Stimulated activated CD4-positive, alpha-beta T cell treated with anti-CD3 and anti-CD28 coated beads, TNF-alpha, amount 100 ng/mL, for 1 hour (primary cell): Measurements from ENCODE around the gene TNFRSF1A.
"Not testable (repeated sequence)": the region's sequence is repeated elsewhere in the genome, so short reads cannot be mapped to it uniquely, and the experiment has no call there.

Source experiments
- DNase-seq, 3 donors: peaks; one replicate each; pipeline ENCODE4 v3.0.0-alpha.2; 2020; ENCODE audit warnings: low read depth in 3 of 3, low spot score in 1 of 3

The TNFRSF1A gene

DNA sequence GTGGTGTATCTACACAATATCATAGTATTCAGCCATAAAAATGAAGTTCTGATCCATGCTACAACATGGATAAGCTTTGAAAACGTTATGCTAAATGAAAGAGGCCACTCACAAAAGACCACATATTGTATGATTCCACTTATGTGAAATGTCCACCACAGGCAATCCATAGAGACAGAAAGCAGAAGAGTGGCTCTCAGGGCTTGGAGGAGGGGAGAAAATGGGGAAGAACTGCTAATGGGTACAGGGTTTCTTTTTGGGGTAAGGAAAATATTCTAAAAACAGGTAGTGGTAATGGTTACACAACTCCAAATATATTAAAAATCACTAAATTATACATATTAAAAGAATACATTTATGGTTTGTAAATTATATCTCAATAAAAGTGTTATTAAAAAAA, 17.0 kb upstream of the TNFRSF1A start:
- no peak for DNase-seq

- no peak for DNase-seq
These were observed 14.5 kb upstream of the TNFRSF1A start for GRCh38 chr12:6356374-6356820.

GRCh38 chr12:6355491-6356373, 13.9 kb upstream of the TNFRSF1A start:
- DNase-seq: no peak

DNA sequence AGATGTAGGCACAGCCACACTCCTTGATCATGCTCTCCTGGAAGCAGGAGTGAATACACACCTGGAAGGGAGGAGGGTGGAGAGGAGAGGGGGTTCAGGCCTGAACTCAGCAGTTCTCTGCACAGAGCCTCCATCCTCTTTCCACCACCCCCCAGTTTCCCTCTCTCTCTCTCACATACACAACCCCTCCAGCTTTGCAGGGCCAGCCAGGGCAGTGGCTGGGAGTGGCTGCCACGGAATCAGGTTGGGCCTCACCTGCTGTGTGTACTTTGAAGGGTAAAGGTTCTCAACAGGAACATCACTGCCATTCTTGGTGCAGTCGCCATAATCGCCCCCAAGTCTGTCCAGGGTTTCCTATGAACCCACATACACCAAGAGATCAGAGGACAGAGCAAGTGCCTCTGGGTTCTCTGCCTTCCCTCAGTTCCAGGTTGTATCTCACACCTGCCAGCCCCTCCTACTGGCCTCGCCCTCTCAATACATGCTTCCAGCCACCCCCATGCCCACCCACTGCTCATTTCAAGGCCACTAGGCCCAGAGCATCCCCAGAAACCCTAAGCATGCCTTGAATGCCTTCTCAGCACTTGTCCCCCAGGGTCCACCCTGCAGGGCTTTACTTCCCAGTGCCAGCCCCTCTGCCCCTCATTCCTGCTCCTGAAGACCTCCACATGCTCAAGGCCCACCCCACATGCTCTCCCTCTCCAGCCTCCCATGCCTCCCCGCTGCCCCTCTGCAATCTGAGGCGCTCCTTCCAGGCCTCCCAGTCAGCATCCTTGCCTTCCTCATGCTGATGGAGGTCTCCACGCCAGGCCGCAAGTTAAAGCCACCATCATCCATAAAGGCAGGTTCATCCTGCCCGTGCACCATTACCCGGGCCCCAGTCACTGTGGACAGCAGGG, 12.9 kb upstream of the TNFRSF1A start:
- no peak for DNase-seq

- no peak for DNase-seq
These were observed 10.6 kb upstream of the TNFRSF1A start for GRCh38 chr12:6352193-6353173.

DNA sequence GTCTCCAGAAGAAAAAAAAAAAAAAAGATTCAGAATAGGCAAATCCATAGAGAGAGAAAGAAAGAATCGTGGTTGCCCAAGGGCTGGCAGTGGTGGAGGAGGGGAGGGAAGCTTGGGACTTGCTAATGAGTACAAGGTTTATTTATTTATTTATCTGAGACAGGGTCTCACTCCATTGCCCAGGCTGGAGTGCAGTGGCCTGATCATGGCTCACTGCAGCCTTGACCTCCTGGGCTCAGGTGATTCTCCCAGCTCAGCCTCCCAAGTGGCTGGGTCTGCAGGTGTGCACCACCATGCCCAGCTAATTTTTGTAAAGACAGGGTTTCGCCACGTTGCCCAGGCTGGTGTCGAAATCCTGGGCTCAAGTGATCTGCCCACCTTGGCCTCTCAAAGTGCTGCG, 9.7 kb upstream of the TNFRSF1A start:
- no peak for DNase-seq

DNA sequence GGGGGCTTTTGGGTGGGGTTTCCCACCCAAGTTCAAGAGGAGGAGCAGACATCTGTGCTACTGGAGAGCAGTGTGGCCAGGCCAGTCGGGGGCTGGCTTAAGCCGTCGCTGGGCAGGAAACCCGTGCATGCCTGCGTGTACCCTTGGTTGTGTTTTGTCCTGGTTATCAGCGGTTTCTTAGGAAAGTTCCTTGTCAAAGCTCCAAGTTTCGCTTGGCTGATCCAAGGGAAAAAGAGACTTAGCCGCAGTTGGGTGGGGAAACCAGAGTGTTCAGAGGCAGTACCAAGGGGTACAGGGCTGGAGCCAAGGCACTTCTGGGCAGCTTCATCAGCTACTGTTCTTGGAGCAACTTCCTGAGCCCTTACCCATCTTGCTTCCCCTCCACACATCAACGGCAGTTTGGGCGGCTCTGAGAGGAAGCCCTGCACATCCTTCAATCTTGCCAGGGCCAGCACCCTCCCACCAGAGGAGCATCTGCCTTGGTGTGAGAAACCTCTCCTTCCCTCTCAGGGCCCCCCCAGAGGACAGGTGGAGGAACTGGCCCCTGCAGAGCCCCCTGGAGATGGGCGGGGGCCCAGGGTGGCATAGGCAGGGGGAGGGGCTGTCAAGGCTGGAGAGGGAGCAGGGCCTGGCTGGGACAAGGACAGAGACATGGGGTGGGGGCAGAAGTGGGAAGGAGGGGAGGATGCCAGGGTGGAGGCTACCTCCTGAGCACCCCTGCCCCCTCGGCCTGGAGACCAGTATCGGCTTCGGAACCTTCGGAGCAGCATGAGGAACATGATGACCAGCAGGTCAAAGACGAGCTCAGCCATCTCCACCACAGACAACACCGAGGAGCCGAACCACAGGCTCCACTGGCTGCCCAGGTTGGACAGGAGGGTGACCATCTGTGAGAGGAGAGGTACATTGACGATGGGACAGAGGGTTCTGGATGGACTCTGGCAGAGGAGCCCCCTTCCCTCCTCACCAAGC, 5.8 kb upstream of the TNFRSF1A start:
- no peak for DNase-seq

DNA sequence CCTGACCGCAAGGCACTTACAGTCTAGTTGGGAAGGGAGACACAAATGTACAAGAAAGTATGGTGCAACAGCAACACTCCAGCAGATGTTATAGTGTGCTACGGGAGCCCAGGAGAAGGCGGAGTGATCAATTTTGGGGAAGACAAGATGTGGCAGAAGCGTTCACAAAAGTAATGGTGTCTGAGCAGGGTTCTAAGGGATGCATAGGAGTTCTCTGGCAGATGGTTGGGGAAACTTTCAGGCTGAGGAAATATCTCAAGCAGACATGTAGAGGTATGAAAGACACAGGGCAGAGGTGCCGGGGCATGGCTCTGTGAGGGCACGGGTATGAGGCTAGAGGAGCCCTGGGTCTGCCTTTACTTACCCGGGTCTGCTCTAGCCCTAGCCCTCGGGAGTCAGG, 5.1 kb upstream of the TNFRSF1A start:
- DNase-seq: no peak

- DNase-seq: no peak
These were observed 4.5 kb upstream of the TNFRSF1A start for GRCh38 chr12:6346235-6346832.

- no peak for DNase-seq
These were observed 3.6 kb upstream of the TNFRSF1A start for GRCh38 chr12:6345319-6346091.

- not testable (repeated sequence) for DNase-seq
These were observed 2.3 kb upstream of the TNFRSF1A start for GRCh38 chr12:6344101-6344660.

GRCh38 chr12:6343518-6343917, 1.6 kb upstream of the TNFRSF1A start:
- no peak for DNase-seq

DNA sequence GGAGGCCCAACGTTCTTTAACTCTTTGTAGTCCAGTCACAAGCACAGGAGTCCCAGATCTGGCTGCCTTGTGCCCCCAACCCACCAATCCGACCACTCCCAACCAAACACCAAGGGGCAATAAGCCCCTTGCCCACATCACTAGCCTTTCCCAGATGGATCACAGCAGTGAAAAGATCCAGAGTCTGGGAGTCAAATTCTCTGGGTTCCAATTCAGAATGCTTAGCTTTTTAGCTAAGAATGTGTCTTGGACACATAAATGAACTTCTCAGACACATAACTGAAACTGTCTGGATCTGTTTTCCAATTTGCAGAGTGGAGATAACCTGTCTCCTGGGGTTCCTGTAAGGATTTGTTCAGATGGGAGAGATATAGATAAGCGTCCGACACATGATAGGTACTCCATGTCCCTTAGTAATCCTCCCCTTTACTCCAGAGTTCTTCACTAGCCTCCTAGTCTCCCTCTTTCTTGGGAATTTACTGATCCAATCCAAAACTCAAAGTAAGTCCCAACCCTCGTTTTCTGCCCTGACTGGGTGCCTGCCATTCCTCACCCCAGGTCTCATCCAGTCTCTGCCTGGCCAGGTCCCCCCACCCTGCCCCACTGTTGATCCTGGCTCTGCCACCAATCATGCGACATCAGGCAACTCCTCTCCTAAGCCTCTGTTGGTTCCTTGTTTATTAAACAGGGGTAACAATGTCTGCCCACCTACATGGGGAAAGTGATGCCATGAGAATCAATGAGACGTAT, 439 bp upstream of the TNFRSF1A start:
- DNase-seq: no peak

GRCh38 chr12:6340745-6341416, 995 bp downstream of the TNFRSF1A start:
- DNase-seq: no peak

DNA sequence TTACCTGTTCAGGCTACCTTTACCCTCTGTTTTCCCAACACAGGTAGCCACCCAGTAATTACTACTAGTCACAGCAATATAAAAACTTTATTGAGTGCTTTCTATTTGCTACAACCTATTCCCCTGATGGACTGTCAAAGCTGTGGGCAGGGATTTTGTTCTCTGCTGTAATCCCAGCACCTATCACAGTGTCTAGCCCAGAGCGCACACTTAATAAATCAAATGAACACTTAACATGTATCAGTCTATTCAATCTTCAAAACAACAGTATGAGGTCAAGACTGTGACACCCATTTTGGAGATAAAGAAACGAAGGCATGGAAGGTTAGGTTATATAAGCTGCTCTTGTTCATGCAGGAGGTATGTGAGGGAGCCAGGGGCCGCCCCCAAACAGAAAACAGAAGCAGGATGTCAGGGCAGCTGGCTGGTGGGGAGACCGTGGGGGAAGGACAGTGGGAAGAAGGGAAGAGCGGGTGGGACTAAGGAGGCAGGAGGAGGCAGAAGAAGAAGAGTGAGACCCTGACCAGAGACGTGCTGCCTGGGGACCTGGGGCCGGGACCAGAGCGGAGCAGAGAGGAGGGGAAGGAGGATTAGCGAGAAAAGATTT, 1.7 kb downstream of the TNFRSF1A start:
- DNase-seq: no peak

DNA sequence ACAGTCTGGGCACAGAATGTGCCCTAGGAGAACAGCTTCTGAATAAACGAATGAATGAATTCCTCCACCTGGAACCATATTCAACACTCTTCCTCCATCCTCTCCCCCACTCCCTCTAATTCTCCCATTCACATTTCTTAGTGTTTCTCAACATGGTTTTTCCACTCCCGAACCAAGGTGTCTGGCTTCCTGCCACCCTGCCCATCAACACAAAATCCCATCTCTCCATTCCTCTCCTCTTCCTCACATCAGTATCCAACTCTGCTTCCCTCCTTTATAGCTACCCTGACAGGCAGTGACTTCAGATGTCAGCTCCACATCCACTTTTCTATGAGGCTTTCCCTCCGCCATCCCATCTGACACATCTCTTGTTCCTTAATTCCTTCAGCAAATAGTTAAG, 2.9 kb downstream of the TNFRSF1A start:
- DNase-seq: no peak
